Spinal cord (tissue), 10 donors: ENCODE measurements around the gene HFE. TPM values are rescaled to one million over a fixed set of nuclear protein-coding genes. Genes with fewer than 3 reads are reported as not detected.
"Not testable (repeated sequence)": the region's sequence is repeated elsewhere in the genome, so short reads cannot be mapped to it uniquely, and the experiment has no call there.

ENCODE experiments used
- DNase-seq, 6 donors: peaks; one replicate each; pipeline versions ENCODE4 v3.0.0 to v3.0.0-alpha.2; 2013 to 2015; ENCODE audit warnings: low spot score in 6 of 6, low read depth in 4 of 6
- H3K27ac ChIP-seq: one replicate; pipeline ENCODE4 v1.5.1; 2013; ENCODE audit warnings: low read depth, low read length, control low read depth
- H3K27me3 ChIP-seq: one replicate; pipeline ENCODE4 v1.6.1; 2013; ENCODE audit warnings: low read length; ENCODE audit not compliant: control insufficient read depth, insufficient read depth
- H3K36me3 ChIP-seq: one replicate; pipeline ENCODE4 v1.6.1; 2013; ENCODE audit warnings: low read length; ENCODE audit not compliant: control insufficient read depth, insufficient read depth
- H3K4me1 ChIP-seq: one replicate; pipeline ENCODE4 v1.6.1; 2013; ENCODE audit warnings: low read length; ENCODE audit not compliant: control insufficient read depth, insufficient read depth
- H3K4me3 ChIP-seq: one replicate; pipeline ENCODE4 v1.5.1; 2013; ENCODE audit warnings: low read depth, low read length, control low read depth
- H3K9me3 ChIP-seq: one replicate; pipeline ENCODE4 v1.6.1; 2013; ENCODE audit warnings: low read length; ENCODE audit not compliant: control insufficient read depth, insufficient read depth
- WGBS: methylation state at CpG from one replicate; pipeline ENCODE4 v1.1.5; 2013; ENCODE audit warnings: missing lambda C conversion rate; ENCODE audit not compliant: insufficient coverage; 5-methylcytosine and 5-hydroxymethylcytosine counted together
- polyA plus RNA-seq, 2 donors: library from polyadenylated mRNA; unstranded; fragments of 120-200 nt; gene quantifications; one replicate each; pipeline ENCODE4 v1.2.1, GENCODE V29; 2013; ENCODE audit not compliant: insufficient read length in 2 of 2
- total RNA-seq, 2 donors: library from RNA; depleted of rRNA in 1 of 2; stranded (reverse); fragments of 120-200 nt in 1 of 2; fragments of >200 nt in 1 of 2; gene quantifications; one replicate each; pipeline versions ENCODE4 v1.2.3 to v1.2.4, GENCODE V29; 2013 to 2014
- donor health status: healthy.

The HFE gene
- total and polyA plus RNA-seq, 4 donors, result 4.2 to 8.9 (median 5.3) TPM

GRCh38 chr6:26059941-26060340 is 27.3 kb upstream of the HFE start:
- no peak overlapping the region for H3K27ac ChIP-seq
- DNase-seq, result no peak
- no peak overlapping the region for H3K4me3 ChIP-seq
- no peaks in the 10 kb centered on the region for H3K9me3 ChIP-seq
- H3K36me3 ChIP-seq, result no peaks in the 10 kb centered on the region
- H3K27me3 ChIP-seq, result no peaks in the 10 kb centered on the region
- peaks cover 9% of the 10 kb centered on the region for H3K4me1 ChIP-seq
- 92% methylated on average over 2 of the region's 4 CpGs for WGBS

DNA sequence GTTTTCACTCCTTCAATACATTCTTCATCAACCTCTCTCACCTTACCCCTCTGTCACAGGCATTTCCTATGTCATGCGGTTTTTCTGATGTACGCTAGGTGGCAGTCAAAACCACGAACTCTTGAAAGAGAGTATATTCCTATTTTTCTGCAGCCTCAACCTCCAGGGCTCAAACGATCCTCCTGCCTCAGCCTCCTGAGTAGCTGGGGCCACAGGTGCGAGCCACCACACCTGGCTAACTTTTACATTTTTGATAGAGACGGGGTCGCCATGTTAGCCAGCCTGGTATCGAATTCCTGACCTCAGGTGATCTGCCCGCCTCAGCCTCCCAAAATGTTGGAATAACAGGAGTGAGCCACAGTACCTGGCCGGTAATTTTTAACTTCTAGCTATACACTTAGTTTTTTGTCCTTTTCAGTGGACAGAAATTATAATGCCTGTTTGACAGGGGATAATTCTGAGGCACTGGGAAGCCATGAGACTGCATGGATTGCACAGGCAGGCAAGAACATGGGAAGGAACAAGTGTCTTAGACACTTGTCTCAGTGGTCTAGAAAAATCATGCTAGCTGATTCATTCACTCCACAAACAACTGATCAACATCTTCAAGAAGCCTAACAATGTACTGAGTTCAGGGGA is 22.5 kb upstream of the HFE start:
- Histone ChIP-seq H3K27me3 (no peaks in the 10 kb centered on the region), H3K9me3 (no peaks in the 10 kb centered on the region), H3K27ac (no peak overlapping the region), H3K4me1 (no peaks in the 10 kb centered on the region), H3K4me3 (no peak overlapping the region), H3K36me3 (no peaks in the 10 kb centered on the region)
- peak in 2 of 6 donors; percentile 55 to 61 for DNase-seq
- 21% methylated on average over 7 of the region's 10 CpGs for WGBS

- Histone ChIP-seq H3K36me3 (no peaks in the 10 kb centered on the region), H3K27me3 (no peaks in the 10 kb centered on the region), H3K9me3 (no peaks in the 10 kb centered on the region), H3K4me3 (peak overlapping the region; percentile 4), H3K27ac (no peak overlapping the region), H3K4me1 (no peaks in the 10 kb centered on the region)
- no CpG with 5 or more reads among the region's 4 CpGs for WGBS
- DNase-seq, result peak in 2 of 6 donors; percentile 84 to 85
Measured at GRCh38 chr6:26065952-26066380, 21.3 kb upstream of the HFE start.

GRCh38 chr6:26067367-26067766 is 19.9 kb upstream of the HFE start:
- Histone ChIP-seq H3K4me1 (no peaks in the 10 kb centered on the region), H3K27me3 (no peaks in the 10 kb centered on the region), H3K27ac (no peak overlapping the region), H3K9me3 (no peaks in the 10 kb centered on the region), H3K36me3 (no peaks in the 10 kb centered on the region), H3K4me3 (no peak overlapping the region)
- WGBS, result no CpG with 5 or more reads among the region's 4 CpGs
- no peak for DNase-seq

DNA sequence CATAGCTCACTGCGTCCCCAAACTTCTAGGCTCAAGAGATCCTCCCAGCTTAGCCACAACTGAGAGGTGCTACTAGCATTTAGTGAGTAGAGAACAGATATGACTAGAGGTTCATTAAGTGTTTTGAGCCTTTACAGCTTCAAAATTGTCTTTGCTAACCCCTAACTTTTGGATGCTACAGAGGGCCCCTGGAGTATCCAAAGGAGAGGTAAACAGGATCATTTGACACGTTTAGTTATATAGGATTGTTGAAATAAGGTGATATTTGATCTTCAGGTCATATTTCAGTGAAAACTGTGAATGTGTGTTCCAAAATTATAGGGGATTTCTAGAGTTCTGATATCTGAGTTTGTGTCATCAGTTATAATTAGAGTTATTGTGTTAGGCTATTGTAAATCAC is 19.2 kb upstream of the HFE start:
- 87% methylated on average over 2 of the region's 2 CpGs for WGBS
- Histone ChIP-seq H3K27ac (no peak overlapping the region), H3K27me3 (no peaks in the 10 kb centered on the region), H3K36me3 (no peaks in the 10 kb centered on the region), H3K4me3 (no peak overlapping the region), H3K9me3 (no peaks in the 10 kb centered on the region), H3K4me1 (no peaks in the 10 kb centered on the region)
- DNase-seq, result no peak

GRCh38 chr6:26071135-26071534 is 16.1 kb upstream of the HFE start:
- WGBS, result 59% methylated on average over 7 of the region's 7 CpGs
- H3K27ac ChIP-seq, result no peak overlapping the region
- no peak overlapping the region for H3K4me3 ChIP-seq
- no peak for DNase-seq
- H3K27me3 ChIP-seq, result no peaks in the 10 kb centered on the region
- H3K36me3 ChIP-seq, result no peaks in the 10 kb centered on the region
- no peaks in the 10 kb centered on the region for H3K4me1 ChIP-seq
- no peaks in the 10 kb centered on the region for H3K9me3 ChIP-seq

DNA sequence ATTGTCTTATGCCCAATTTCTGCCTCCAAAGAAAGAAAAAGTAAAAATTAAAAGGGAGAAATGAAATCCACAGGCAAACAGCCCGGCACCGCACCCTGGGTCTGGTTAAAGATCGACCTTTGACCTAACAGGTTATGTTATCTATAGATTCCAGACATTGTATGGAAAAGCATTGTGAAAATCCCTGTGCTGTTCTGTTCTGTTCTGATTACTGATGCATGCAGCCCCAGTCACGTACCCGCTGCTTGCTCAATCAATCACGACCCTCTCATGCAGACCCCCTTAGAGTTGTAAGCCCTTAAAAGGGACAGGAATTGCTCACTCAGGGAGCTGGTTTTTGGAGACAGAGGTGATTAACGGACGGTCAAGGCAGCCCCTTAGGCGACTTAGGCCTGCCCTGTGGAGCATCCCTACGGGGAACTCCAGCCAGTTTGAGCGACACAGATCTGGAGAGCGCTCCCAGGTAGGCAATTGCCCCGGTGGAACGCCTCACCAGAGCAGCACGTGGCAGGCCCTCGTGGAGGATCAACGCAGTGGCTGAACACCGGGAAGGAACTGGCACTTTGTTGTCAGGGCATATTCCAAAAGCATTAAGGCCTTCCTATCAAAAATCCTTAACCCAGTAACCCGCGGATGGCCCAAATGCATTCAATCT is 12.0 kb upstream of the HFE start:
- no peak for DNase-seq
- H3K36me3 ChIP-seq, result no peaks in the 10 kb centered on the region
- no peaks in the 10 kb centered on the region for H3K4me1 ChIP-seq
- no peaks in the 10 kb centered on the region for H3K27me3 ChIP-seq
- 51% methylated on average over 15 of the region's 20 CpGs for WGBS
- H3K27ac ChIP-seq, result no peak overlapping the region
- no peak overlapping the region for H3K4me3 ChIP-seq
- H3K9me3 ChIP-seq, result no peaks in the 10 kb centered on the region

DNA sequence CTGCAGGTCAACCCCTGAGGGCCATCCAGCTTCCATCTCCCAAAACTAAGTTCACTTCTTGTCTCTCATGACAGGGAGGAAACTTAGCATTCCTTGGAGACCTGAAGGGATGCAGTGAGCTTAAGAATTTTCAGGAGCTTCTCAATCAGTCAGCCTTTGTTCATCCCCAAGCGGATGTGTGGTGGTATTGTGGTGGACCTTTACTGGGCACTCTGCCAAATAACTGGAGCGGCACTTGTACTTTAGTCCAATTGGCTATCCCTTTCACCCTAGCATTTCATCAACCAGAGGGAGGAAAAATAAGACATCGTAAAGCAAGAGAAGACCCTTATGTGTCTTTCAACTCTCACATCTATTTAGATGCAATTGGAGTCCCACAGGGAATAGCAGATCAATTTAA is 9.2 kb upstream of the HFE start:
- H3K9me3 ChIP-seq, H3K27me3 ChIP-seq, H3K4me1 ChIP-seq, H3K27ac ChIP-seq, DNase-seq, H3K4me3 ChIP-seq, H3K36me3 ChIP-seq: not testable (repeated sequence)
- WGBS, result no CpG with 5 or more reads among the region's 3 CpGs

DNA sequence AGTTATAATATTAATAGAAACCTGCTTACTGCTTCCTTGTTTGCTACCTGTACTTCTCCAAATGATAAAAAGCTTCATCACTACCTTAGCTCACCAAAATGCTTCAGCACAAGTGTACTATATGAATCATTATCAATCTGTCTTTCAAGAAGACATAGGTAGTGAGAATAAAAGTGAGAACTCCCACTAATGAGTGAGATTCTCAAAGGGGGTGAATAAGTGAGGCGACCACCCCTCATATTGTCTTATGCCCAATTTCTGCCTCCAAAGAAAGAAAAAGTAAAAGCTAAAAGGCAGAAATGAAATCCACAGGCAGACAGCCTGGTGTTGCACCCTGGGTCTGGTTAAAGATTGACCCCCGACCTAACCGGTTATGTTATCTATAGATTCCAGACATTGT is 6.1 kb upstream of the HFE start:
- not testable (repeated sequence) for H3K4me3 ChIP-seq, H3K4me1 ChIP-seq, H3K27ac ChIP-seq, DNase-seq, H3K27me3 ChIP-seq, H3K9me3 ChIP-seq, H3K36me3 ChIP-seq
- WGBS, result 100% methylated on average over 2 of the region's 3 CpGs

DNA sequence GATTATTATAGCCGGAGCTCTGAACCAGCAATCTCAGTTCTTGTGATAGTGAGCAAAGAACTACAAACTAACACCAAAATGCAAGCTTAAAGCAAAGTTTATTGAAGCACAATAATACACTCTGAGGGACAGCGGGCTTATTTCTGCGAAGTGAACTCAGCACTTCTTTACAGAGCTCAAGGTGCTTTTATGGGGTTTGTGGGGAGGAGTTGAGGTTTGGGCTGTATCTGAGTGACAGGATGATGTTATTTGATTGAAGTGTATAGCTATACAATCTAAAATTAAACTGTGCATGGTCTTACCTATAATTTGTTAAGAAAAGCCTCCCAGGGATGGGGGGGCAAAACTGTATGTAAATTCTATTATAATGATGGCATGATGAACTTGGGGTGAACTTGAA is 1.0 kb upstream of the HFE start:
- WGBS, result no CpG with 5 or more reads among the region's 3 CpGs
- no peaks in the 10 kb centered on the region for H3K36me3 ChIP-seq
- H3K27ac ChIP-seq, result no peak overlapping the region
- peaks cover 9% of the 10 kb centered on the region for H3K4me1 ChIP-seq
- H3K4me3 ChIP-seq, result no peak overlapping the region
- peaks cover 4% of the 10 kb centered on the region for H3K27me3 ChIP-seq
- no peaks in the 10 kb centered on the region for H3K9me3 ChIP-seq
- DNase-seq, result no peak
